ENCODE results near the gene SMTN. TPM values are rescaled to one million over a fixed set of nuclear protein-coding genes. Genes with fewer than 3 reads are reported as not detected.

SMTN gene
- total RNA-seq, 4 donors from 2014 or later: 42.3 to 54.6 (median 50.5) TPM

DNA sequence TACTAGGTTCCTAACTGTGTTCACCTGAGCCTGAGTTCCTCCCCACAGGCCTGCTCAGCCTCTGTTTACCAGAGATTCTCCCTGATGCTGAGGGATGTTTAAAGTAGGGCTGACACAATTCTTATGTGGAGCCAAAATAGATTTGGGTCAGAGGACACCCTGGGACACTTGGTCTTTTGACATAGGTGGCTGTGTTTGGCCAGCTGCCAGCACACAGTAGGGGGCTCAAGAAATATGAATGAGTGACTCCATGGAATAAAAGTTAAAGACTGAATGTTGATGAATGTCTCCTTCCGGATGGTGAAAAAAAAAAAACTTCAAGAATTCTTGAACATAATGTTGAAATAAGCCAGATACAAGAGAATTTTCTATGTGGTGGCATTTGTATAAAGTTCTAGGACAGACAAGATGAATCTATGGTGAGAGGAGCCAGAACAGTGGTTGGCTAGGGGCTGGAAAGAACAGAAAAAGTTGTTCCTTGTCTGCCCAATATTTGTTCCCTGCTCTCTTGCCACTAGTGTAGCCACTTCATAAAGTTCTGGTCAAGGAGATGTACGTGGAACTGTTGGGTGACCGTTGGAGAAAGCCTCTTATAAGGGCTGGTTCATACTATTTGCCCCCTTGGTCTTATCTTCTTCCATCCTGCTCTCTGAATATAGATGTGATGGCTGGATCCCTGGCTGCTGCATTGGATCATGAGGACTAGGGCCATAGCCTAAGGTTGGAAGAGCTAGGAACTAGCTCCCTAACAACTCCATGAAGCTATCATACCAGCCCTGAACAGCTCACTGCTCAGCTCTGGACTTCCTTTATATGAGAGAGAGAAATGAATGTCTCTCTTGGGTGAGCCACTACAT lies 40.3 kb upstream of the SMTN start:
- no peaks in the 10 kb centered on the region for H3K9me3 ChIP-seq
- H3K36me3 ChIP-seq: no peaks in the 10 kb centered on the region
- no peaks in the 10 kb centered on the region for H3K27me3 ChIP-seq
- 81% methylated on average over 3 of the region's 3 CpGs for WGBS
- no peak for DNase-seq (ENCODE audit: low spot score in 2 of 2)
- TF ChIP-seq EP300 (IDR thresholded peaks at IDR 0.05): no peak
- no peak overlapping the region for H3K4me3 ChIP-seq
- no peak overlapping the region for H3K27ac ChIP-seq
- H3K4me1 ChIP-seq: peaks cover 11% of the 10 kb centered on the region

DNA sequence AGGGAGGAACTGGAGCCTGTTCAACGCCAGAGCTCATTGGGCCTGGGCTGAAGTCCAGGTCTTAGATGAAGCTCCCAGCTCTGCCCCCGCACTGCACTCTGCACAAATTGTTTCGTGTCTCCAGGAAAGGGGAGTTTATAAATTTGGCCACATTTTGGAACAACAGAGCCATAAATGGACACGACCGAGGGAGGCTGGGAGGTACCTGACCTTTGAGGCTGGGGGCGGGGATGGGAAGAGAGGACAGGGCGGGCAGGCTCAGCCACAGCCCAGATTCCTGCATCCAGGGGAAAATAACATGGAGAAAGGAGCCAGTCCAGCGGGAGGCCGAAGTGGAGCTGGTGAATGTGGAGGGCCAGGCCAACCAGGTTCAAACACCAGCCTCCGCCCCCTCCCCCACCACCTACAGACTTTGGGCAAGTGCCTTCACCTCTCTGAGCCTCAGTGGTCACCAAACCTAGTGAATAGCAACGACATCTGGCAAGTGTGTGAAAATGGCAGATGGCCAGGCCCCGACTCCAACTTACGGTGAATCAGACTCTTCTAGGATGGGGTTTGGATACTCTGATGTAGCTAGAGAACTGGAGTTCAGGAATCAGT lies 36.8 kb upstream of the SMTN start:
- WGBS: 57% methylated on average over 12 of the region's 13 CpGs
- Histone ChIP-seq H3K4me3 (no peak overlapping the region), H3K27me3 (no peaks in the 10 kb centered on the region), H3K4me1 (no peaks in the 10 kb centered on the region), H3K27ac (peak overlapping the region; percentile 16), H3K9me3 (no peaks in the 10 kb centered on the region), H3K36me3 (no peaks in the 10 kb centered on the region)
- no peak for DNase-seq (ENCODE audit: low spot score in 2 of 2)
- TF ChIP-seq EP300 (IDR thresholded peaks at IDR 0.05) (no peak), CTCF (IDR thresholded peaks at IDR 0.05) (no peak), POLR2A (IDR thresholded peaks at IDR 0.05) (no peak), POLR2AphosphoS5 (IDR thresholded peaks at IDR 0.05) (no peak)

DNA sequence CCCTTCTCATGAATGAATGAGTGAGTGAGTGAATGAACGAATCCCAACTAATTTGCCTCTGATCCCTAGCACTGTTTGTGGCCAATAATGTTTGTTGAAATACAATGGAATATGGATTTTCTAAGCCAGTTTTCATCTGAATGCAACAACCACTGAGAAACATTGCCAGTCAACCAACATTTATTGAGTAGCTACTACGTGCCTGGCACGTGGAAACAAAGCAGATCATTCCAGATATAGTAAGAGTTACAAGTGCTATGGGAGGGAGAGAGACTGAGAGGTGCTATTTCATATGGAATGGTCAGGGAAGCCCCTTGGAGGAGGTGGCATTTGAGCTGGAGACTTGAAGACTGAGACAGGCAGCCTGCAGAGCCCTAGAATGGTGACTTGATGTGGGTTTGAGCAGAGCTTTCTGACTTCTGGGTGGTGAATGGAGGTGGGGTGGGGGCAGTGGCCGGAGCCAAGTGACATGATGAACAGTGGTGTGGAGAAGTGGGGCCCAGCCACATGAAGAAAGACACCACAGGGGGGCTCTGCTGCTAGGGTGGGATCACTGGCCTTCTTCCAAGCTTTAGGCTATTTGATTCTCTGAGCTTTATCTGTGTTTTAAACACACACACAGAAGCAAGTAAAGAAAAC lies 35.1 kb upstream of the SMTN start:
- TF ChIP-seq POLR2A (IDR thresholded peaks at IDR 0.05) (no peak), CTCF (IDR thresholded peaks at IDR 0.05) (no peak), POLR2AphosphoS5 (IDR thresholded peaks at IDR 0.05) (no peak), EP300 (IDR thresholded peaks at IDR 0.05) (no peak)
- Histone ChIP-seq H3K27ac (peak overlapping the region; percentile 20), H3K27me3 (no peaks in the 10 kb centered on the region), H3K4me1 (no peaks in the 10 kb centered on the region), H3K9me3 (no peaks in the 10 kb centered on the region), H3K4me3 (no peak overlapping the region), H3K36me3 (no peaks in the 10 kb centered on the region)
- WGBS: 74% methylated on average over 4 of the region's 4 CpGs
- DNase-seq (ENCODE audit: low spot score in 2 of 2): no peak

DNA sequence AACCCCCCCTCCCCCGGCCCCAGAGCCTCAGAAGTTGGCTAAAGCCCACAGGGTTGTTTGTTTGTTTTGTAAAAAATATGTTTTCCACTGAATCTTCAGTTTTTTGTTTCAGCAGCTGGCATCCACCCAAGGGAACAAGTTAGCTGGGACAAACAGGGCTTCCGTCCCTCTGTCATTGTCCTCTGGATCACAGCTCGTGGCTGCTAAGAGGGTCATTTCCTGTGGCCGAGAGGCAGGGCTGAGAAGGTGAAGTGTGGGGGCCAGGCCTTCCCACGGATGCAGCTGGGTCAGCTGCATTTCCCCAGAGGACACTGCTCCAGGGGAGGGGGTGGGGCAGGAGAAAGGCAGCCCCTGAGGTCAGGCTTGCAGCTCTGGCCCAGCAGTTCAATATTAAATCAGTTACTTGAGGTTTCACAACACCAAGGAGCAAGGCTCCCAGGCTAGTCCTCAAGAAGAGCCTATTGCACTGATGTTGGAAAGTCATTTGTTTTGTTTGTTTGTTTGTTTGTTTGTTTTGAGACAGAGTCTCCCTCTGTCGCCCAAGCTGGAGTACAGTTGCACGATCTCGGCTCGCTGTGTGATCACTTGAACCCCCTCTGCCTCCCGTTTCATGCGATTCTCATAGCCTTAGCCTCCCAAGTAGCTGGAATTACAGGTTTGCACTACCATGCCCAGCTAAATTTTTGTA lies 34.4 kb upstream of the SMTN start:
- H3K9me3 ChIP-seq: no peaks in the 10 kb centered on the region
- WGBS: 61% methylated on average over 11 of the region's 11 CpGs
- peak in 1 of 2 donors; percentile 81 for DNase-seq (ENCODE audit: low spot score in 2 of 2)
- no peak overlapping the region for H3K4me3 ChIP-seq
- H3K4me1 ChIP-seq: no peaks in the 10 kb centered on the region
- no peaks in the 10 kb centered on the region for H3K27me3 ChIP-seq
- TF ChIP-seq POLR2AphosphoS5 (IDR thresholded peaks at IDR 0.05) (no peak), POLR2A (IDR thresholded peaks at IDR 0.05) (no peak), CTCF (IDR thresholded peaks at IDR 0.05) (no peak), EP300 (IDR thresholded peaks at IDR 0.05) (no peak)
- H3K36me3 ChIP-seq: no peaks in the 10 kb centered on the region
- peak overlapping the region; percentile 20 for H3K27ac ChIP-seq

DNA sequence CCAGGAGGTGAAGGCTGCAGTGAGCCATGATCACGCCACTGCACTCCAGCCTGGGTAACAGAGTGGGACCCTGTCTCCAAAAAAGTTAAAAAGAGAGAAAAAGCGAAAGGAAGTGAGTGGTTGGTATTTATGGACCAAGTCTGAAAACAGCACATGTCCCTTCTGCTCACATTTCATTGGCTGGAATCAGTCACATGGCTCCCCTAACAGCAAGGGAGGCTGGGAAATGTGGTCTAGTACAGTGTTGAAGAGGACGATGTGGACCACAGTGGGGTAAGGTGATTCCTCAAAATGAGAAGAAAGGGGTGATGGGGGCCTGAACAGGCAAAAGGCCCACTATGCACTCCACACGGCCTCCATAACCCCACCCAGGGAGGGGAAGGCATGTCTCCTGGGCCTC lies 32.5 kb upstream of the SMTN start:
- Histone ChIP-seq H3K4me3 (no peak overlapping the region), H3K4me1 (no peaks in the 10 kb centered on the region), H3K36me3 (no peaks in the 10 kb centered on the region), H3K27ac (no peak overlapping the region), H3K27me3 (no peaks in the 10 kb centered on the region), H3K9me3 (no peaks in the 10 kb centered on the region)
- 90% methylated on average over 4 of the region's 4 CpGs for WGBS
- DNase-seq (ENCODE audit: low spot score in 2 of 2): no peak
- no peak for TF ChIP-seq POLR2AphosphoS5 (IDR thresholded peaks at IDR 0.05)
- no peak for TF ChIP-seq EP300 (IDR thresholded peaks at IDR 0.05)
- no peak for TF ChIP-seq POLR2A (IDR thresholded peaks at IDR 0.05)
- TF ChIP-seq CTCF (IDR thresholded peaks at IDR 0.05): no peak

Measured in suprapubic skin (tissue), 4 donors.